Stimulated activated CD8-positive, alpha-beta memory T cell treated with anti-CD3 and anti-CD28 coated beads, Interleukin-4, amount 100 ng/mL, for 24 hours (primary cell): ENCODE results near the gene ZFYVE21.
A peak's percentile ranks its signal among the peaks of the same experiment; 100 is the strongest.

ENCODE experiments used
- DNase-seq: peaks from one replicate; pipeline ENCODE4 v3.0.0-alpha.2; 2020; ENCODE audit warnings: low read depth

Gene ZFYVE21

GRCh38 chr14:103737432-103738045 is 21.9 kb downstream of the ZFYVE21 start:
- DNase-seq, result no peak

DNA sequence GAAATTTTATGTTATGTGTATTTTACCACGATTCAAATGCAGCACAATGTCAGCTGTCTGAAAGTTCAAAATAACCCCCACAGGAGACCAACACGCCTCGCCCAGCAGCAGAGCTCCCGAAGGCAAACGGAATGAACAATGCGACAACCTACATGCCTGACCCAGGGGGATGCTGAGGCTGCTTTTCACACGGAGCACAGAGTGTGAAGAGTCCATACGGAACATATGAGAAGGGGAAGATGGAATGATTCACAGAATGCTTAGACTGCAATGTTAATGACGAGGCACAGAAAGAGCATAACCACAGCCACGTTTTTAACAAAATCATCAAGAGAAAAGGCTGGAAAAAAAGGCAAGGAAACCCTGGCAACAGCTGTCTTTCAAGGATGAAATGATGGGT is 22.6 kb downstream of the ZFYVE21 start:
- no peak for DNase-seq

GRCh38 chr14:103738701-103739451 is 23.3 kb downstream of the ZFYVE21 start:
- DNase-seq, result no peak

DNA sequence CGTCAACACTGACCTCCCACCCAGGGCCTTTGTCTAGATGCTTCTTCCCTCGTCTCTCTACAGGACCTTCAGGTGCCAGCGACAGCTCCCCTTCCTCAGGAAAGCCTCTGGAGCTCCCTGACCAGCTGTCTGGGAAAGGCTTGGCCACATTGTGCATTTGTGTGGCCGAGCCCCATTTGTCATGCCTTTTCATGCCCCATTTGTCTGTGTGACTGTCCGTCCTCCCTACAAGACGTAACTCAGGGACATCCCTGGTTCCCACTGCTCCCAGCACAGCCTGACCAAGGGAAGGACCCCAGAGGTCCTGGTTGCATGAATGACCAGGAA is 23.8 kb downstream of the ZFYVE21 start:
- no peak for DNase-seq

DNA sequence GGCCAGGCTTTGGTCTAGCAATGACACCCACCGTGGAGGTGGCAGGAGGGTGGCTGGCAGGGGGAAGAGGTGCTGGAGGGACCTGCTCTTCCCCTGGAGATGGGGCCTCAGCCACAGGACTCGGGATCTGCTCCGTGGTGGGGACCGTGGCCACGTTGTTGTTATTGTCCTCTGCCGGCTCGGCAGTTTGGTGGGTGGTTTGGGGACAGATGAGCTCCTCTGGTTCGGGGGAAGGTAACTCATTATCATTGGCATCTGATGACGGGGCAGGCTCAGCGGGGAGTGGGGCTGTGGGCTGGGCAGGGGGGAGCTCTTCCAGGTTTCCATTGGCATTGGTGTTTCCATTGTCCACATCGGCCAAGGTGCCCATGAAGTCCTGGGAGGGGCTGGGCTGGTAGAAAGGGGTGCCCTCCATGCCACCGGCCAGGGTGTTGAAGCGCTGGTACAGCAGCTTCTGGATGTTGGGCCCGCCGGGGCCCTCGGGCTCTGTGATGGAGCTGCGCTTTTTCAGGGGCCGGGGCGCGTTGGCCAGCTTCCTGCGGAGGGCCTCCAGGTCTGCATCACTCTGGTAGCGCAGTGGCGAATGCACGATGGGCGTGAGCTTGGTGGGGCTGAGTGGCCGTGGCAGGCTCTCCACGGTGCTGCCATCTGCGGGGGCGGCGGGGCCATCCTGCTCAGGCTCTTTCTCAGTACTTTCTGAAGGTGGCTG is 24.3 kb downstream of the ZFYVE21 start:
- no peak for DNase-seq

DNA sequence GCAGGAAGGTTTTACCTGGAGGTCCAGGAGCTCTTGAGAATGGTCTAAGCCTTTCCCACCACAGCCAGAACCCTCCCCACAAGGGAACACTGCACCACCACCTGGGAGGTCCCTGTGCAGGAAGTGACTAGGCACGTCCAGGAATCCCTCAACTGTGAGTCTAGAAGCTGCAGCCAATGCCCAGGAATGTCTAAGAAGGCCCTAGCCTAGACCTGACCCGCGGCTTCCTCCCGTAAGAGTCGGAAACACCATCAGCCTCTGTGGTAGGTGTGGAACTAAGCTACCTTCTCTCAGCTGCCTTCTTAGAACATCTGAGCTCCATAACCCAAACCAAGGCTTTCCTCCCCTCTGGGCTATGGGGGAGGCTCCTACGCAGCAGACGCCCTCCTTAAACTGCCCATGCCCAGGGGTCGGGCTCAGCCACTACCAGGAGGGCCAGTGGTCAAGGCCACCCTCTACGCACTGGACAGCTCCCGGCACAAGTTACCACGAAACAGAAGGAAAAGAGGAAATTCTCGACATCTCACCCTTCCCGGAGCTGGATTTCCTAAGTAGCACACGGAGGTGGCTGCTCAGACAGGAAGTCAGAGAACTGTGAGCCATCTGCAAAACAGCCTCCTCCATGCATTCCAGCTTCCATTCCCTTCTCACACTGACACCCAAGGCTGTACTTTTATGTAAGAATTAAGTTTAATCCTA is 25.5 kb downstream of the ZFYVE21 start:
- no peak for DNase-seq

DNA sequence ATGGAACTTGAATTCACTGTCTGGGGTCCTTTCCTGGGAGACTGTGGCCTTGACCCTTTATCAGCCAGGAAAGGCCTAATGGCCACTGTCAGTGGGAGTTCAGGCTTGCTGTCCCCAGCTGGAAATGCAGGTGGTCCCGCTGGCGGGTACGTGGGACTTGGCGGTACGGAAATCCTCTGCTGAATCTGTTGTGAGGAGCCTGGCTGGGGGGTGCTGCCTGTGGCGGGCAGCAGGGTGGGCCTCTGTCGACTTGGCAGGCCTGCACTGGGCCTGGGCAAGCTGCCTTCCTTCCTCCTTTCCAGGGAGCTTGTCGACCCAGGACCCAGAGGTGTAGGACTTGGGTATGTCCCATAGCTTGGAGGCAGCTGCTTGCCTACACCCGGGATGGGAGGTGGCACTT is 26.3 kb downstream of the ZFYVE21 start:
- DNase-seq, result no peak

DNA sequence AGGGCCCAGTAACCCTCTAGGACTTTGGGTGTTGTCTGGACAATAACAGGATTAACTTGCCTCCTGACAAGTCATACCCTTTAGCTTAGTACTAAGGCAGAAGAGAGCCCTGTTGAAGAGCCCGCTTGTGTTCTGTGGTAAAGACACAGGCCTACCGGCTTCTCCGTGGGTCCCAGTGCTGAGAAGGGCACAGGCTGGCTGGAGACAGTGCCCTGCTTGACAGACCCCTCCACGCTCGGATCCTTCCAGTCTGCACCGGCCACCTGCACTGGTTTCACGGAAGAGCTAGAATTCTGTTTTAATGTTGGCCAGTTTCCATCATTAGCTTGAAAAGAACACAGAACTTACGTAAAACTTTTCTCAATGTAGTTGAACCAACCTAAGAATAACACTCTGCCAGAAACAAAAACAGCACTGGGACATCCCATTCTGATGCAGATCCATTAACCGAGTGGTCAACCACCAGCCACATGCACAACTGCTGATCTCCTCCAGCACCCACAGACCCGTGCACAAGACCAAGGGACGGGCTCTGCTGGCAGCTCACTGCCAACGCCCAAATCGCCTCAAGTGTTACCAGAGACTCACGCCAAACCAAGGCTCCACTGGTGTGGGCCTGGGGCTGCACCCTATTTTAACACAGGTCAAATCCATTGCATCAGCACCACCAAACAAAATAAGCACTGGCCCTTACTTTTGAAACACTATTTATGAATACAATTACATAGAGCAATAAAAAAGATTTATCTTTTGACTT is 27.1 kb downstream of the ZFYVE21 start:
- no peak for DNase-seq

GRCh38 chr14:103743691-103744090 is 28.1 kb downstream of the ZFYVE21 start:
- no peak for DNase-seq

DNA sequence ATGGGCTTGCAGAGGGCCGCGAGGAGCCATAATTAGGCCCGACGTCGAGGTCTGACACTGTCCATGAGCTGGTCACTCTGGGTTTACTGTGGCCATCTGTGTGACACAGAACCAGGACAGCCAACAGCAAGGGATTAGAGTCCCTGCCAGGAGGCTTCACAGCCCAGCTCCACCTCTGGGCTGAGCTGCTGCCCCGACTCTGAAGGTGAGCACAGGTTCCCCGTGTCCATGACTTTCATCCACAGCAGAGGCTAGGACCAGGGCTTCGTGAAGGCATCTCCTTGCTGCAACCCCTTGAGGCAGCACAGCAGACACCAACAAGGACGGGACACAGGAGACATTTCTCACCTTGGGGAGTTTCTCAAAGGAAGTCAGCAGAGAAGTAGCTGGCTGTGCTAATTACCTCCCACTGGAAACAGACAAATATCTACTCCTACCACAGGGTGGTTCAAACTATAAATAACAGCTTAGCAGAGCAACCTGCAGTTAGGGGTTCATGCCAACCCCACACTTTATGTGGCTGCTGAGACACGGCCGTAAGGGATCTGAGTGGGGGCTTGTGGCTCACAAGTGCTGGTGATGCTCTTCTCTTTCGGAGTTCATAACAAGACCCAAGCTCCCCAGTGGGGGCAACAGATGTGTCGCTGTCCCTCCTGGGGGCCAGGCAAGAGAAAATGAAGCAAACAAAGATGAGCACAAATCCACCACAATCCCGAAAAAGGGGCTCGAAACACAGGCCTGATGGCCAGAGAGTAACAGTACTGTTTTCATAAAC is 29.2 kb downstream of the ZFYVE21 start:
- no peak for DNase-seq

DNA sequence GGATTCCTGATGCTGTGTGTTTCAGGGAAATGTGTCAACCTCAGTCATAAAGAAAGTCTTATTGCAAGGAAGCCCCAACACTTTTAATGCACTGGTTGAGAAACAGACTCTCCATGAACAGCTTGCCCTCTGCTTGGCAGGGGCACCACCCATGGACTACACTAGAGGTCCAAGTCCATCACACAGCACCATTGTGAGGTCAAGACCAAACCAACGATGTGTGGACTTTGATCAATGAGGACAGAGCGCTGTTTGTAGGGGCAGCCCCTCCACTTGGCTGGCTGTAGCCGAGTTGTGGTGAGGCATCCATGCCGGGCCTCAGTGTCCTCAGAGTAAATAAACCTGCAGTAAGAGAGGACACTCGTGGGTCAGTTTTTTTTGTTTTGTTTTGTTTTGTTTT is 29.8 kb downstream of the ZFYVE21 start:
- no peak for DNase-seq

GRCh38 chr14:103746701-103747100 is 31.1 kb downstream of the ZFYVE21 start:
- DNase-seq, result no peak

DNA sequence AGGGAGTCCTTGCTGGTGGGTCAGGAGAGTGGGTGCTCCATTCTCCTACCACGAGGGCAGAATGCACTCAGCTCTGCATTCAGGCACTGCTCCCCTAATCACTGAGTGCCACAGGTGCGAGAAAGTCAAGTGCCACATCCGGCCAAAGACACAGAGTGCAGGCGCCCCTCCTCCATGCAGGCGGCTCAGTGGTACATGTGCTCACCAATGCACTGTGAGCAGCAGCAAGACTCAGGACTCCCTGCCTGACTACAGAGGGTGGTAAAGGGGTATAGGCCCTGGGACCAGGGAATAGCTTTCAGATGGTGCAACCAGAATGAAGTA is 32.9 kb downstream of the ZFYVE21 start:
- DNase-seq, result peak; percentile 44

- no peak for DNase-seq
Measured at GRCh38 chr14:103749452-103749851, 33.8 kb downstream of the ZFYVE21 start.

- no peak for DNase-seq
Measured at GRCh38 chr14:103749860-103750259, 34.2 kb downstream of the ZFYVE21 start.

DNA sequence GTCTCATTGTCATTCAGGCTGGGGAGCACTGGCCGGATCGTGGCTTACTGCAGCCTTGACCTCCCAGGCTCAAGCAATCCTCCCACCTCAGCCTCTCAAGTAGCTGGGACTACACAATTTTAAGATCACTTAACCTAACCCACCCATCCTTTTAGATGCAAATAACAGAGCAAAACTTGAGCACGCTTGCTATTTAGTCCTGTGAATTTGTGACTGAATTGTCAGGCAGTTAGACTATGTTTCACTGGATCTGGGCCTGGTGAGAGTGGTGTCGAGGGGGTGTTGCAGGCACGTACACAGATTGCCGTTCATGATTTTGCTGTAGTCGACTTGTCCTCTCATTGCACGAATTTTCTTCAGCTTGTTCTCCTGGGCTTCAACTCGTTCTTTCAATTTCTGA is 38.2 kb downstream of the ZFYVE21 start:
- DNase-seq, result no peak

- DNase-seq, result no peak
Measured at GRCh38 chr14:103755060-103755459, 39.5 kb downstream of the ZFYVE21 start.

GRCh38 chr14:103758059-103758776 is 42.6 kb downstream of the ZFYVE21 start:
- DNase-seq, result no peak

DNA sequence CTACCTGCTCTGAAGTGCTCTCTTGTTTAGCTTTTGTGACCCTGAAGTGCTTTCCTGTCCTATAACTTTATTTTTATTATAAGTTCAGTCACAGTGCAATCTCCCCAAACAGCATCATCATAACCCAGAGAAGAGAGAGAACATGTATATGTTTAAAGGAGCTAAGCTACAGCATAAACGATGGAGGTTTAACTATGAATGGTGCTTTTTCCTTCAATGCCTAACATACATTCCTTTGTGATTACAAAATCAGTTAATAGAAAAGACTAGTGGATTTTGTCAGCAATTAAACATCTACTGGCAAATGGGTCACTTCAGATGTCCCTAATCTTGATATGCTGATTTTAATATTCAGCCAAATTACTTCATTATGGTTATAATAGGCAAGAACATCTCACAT is 46.4 kb downstream of the ZFYVE21 start:
- no peak for DNase-seq

GRCh38 chr14:103762541-103762940 is 46.9 kb downstream of the ZFYVE21 start:
- no peak for DNase-seq
